Neural cell (in vitro differentiated cells): ENCODE results near the gene CPB2. TPM values are rescaled to one million over a fixed set of nuclear protein-coding genes. Genes with fewer than 3 reads are reported as not detected.

Experiments
- H2AFZ ChIP-seq: fragments of 200-600, 300-800 bp; sonication (generic), shearing (Covaris generic); 2 replicates; pipeline ENCODE4 v1.6.0; 2014; ENCODE audit warnings: low read depth, mild to moderate bottlenecking, antibody characterized with exemption, low read length, moderate library complexity
- H3F3A ChIP-seq: fragments of 200-600 bp; shearing (Covaris generic); 2 replicates; pipeline ENCODE4 v1.6.1; 2016; ENCODE audit warnings: mild to moderate bottlenecking, moderate library complexity, mixed read lengths, antibody characterized with exemption, low read length; ENCODE audit not compliant: insufficient read depth, poor library complexity, severe bottlenecking
- H3K27ac ChIP-seq: fragments of 200-600, 300-800 bp; sonication (generic), shearing (Covaris generic); 2 replicates; pipeline ENCODE4 v1.5.1; 2014; ENCODE audit warnings: mild to moderate bottlenecking, low read length, moderate library complexity
- H3K27me3 ChIP-seq: fragments of 300-800, 200-600 bp; sonication (generic), shearing (Covaris generic); 2 replicates; pipeline ENCODE4 v1.6.0; 2014; ENCODE audit warnings: mild to moderate bottlenecking, low read depth, low read length, moderate library complexity; ENCODE audit not compliant: insufficient read depth
- H3K36me3 ChIP-seq: fragments of 300-800, 200-600 bp; sonication (generic), shearing (Covaris generic); 2 replicates; pipeline ENCODE4 v1.5.1; 2014; ENCODE audit warnings: mild to moderate bottlenecking, antibody characterized with exemption, low read length, moderate library complexity; ENCODE audit not compliant: insufficient read depth
- H3K4me2 ChIP-seq: fragments of 300-800, 200-600 bp; sonication (generic), shearing (Covaris generic); 2 replicates; pipeline ENCODE4 v1.6.0; 2014; ENCODE audit warnings: mild to moderate bottlenecking, low read length
- H3K4me3 ChIP-seq: fragments of 300-800, 200-600 bp; sonication (generic), shearing (Covaris generic); 2 replicates; pipeline ENCODE4 v1.5.1; 2014; ENCODE audit warnings: mild to moderate bottlenecking, low read length, moderate library complexity
- H3K79me2 ChIP-seq: fragments of 200-600 bp; shearing (Covaris generic); replicated peaks from 2 replicates; pipeline ENCODE4 v1.6.0; 2014; ENCODE audit warnings: mild to moderate bottlenecking, low read length, moderate library complexity; ENCODE audit not compliant: insufficient read depth
- H3K9ac ChIP-seq: fragments of 300-800, 200-600 bp; sonication (generic), shearing (Covaris generic); 2 replicates; pipeline ENCODE4 v1.6.1; 2016; ENCODE audit warnings: mild to moderate bottlenecking, low read length, mixed read lengths
- H3K9me2 ChIP-seq: fragments of 200-600 bp; shearing (Covaris generic); 2 replicates; pipeline ENCODE4 v1.6.1; 2016; ENCODE audit warnings: mild to moderate bottlenecking, low read length, mixed read lengths; ENCODE audit not compliant: insufficient read depth
- H3K9me3 ChIP-seq: fragments of 200-600, 300-800 bp; sonication (generic), shearing (Covaris generic); 2 replicates; pipeline ENCODE4 v1.6.1; 2016; ENCODE audit warnings: mild to moderate bottlenecking, mixed run types, low read length, moderate library complexity, mixed read lengths
- H4K20me1 ChIP-seq: fragments of 200-600 bp; shearing (Covaris generic); 2 replicates; pipeline ENCODE4 v1.6.1; 2016; ENCODE audit warnings: mild to moderate bottlenecking, mixed run types; ENCODE audit not compliant: insufficient read depth
- EP300 ChIP-seq: fragments of 450-650 bp; conservative IDR thresholded peaks from 2 replicates; pipeline ENCODE4 v1.6.1; 2014; ENCODE audit warnings: antibody characterized with exemption, mild to moderate bottlenecking, moderate library complexity; ENCODE audit not compliant: poor library complexity, severe bottlenecking
- EZH2 ChIP-seq: fragments of 200-600, 300-800 bp; shearing (Covaris generic), sonication (generic); IDR thresholded peaks from 2 replicates; pipeline ENCODE4 v1.6.1; 2014; ENCODE audit warnings: antibody characterized with exemption, low read length, borderline replicate concordance, mild to moderate bottlenecking; ENCODE audit not compliant: insufficient read depth, poor library complexity, severe bottlenecking
- MXI1 ChIP-seq: fragments of 450-650 bp; conservative IDR thresholded peaks from 2 replicates; pipeline ENCODE4 v1.6.1; 2014; ENCODE audit warnings: antibody characterized with exemption, mild to moderate bottlenecking; ENCODE audit not compliant: poor library complexity, severe bottlenecking
- POLR2AphosphoS5 ChIP-seq: IDR thresholded peaks from 2 replicates; pipeline ENCODE4 v1.6.1; 2012
- RAD21 ChIP-seq: fragments of 450-650 bp; conservative IDR thresholded peaks from 2 replicates; pipeline ENCODE4 v1.6.1; 2014; ENCODE audit warnings: antibody characterized with exemption, mild to moderate bottlenecking, moderate library complexity
- REST ChIP-seq: IDR thresholded peaks from 2 replicates; pipeline ENCODE4 v1.6.1; 2012; ENCODE audit warnings: borderline replicate concordance
- SMC3 ChIP-seq: fragments of 450-650 bp; conservative IDR thresholded peaks from 2 replicates; pipeline ENCODE4 v1.6.1; 2014; ENCODE audit warnings: antibody characterized with exemption, mild to moderate bottlenecking, moderate library complexity; ENCODE audit not compliant: poor library complexity
- TAF1 ChIP-seq: IDR thresholded peaks from 2 replicates; pipeline ENCODE4 v1.6.1; 2012; ENCODE audit warnings: low read depth
- polyA plus RNA-seq: library from polyadenylated mRNA; depleted of rRNA; stranded (reverse); fragments of >200 nt; gene quantifications from 2 replicates; pipeline ENCODE4 v1.2.3, GENCODE V29; 2014
- TF ChIP-seq, protein P1 (sequence below): fragments of 450-650 bp; IDR thresholded peaks from 2 replicates; pipeline ENCODE4 v1.5.1; 2014; ENCODE audit warnings: antibody characterized with exemption, mild to moderate bottlenecking, moderate library complexity; ENCODE audit not compliant: poor library complexity, severe bottlenecking

Gene CPB2
- polyA plus RNA-seq, 1 donor from 2014 or later, result not detected

DNA sequence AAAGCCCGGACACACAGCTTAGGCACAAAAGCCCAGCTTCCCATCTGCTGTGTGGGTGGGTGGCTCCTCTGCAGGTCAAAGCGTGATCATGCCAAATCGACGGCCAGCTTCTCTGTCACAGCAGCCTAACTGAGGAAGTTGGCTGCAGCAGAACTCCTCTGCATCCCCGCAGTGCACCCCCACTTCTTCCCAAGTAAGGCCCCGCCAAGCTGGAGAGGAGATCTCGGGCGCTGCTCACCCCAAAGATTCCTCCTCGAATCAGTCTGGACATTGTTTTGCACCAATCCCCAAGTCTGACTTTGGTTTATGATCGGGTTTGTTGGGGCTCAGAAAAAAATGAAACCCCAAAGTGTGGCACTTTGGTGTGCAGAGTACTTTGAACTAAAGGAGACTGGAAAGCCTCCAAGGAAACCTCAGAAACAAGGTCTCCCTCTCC is 19.7 kb upstream of the CPB2 start (continued):
- TF ChIP-seq RAD21, result no peak

- H3K9me2 ChIP-seq, result no peaks in the 10 kb centered on the region
- no peaks in the 10 kb centered on the region for H3K9me3 ChIP-seq
- H2AFZ ChIP-seq, result no peak overlapping the region
- no peaks in the 10 kb centered on the region for H3K27me3 ChIP-seq
- no peak overlapping the region for H3K9ac ChIP-seq
- no peaks in the 10 kb centered on the region for H3K79me2 ChIP-seq
- H3K36me3 ChIP-seq, result no peaks in the 10 kb centered on the region
- no peaks in the 10 kb centered on the region for H3F3A ChIP-seq
- no peak overlapping the region for H3K4me3 ChIP-seq
- no peak overlapping the region for H3K27ac ChIP-seq
- no peak for TF ChIP-seq RAD21
- TF ChIP-seq, protein P1, sequence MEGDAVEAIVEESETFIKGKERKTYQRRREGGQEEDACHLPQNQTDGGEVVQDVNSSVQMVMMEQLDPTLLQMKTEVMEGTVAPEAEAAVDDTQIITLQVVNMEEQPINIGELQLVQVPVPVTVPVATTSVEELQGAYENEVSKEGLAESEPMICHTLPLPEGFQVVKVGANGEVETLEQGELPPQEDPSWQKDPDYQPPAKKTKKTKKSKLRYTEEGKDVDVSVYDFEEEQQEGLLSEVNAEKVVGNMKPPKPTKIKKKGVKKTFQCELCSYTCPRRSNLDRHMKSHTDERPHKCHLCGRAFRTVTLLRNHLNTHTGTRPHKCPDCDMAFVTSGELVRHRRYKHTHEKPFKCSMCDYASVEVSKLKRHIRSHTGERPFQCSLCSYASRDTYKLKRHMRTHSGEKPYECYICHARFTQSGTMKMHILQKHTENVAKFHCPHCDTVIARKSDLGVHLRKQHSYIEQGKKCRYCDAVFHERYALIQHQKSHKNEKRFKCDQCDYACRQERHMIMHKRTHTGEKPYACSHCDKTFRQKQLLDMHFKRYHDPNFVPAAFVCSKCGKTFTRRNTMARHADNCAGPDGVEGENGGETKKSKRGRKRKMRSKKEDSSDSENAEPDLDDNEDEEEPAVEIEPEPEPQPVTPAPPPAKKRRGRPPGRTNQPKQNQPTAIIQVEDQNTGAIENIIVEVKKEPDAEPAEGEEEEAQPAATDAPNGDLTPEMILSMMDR, result no peak
- TF ChIP-seq TAF1, result no peak
- no peak for TF ChIP-seq MXI1
- no peak for TF ChIP-seq SMC3
- TF ChIP-seq EP300, result no peak
- no peak for TF ChIP-seq REST
- TF ChIP-seq EZH2, result no peak
- TF ChIP-seq POLR2AphosphoS5, result no peak
- H4K20me1 ChIP-seq, result no peaks in the 10 kb centered on the region
- no peak overlapping the region for H3K4me2 ChIP-seq
Measured at GRCh38 chr13:46122304-46122703, 17.5 kb upstream of the CPB2 start.

DNA sequence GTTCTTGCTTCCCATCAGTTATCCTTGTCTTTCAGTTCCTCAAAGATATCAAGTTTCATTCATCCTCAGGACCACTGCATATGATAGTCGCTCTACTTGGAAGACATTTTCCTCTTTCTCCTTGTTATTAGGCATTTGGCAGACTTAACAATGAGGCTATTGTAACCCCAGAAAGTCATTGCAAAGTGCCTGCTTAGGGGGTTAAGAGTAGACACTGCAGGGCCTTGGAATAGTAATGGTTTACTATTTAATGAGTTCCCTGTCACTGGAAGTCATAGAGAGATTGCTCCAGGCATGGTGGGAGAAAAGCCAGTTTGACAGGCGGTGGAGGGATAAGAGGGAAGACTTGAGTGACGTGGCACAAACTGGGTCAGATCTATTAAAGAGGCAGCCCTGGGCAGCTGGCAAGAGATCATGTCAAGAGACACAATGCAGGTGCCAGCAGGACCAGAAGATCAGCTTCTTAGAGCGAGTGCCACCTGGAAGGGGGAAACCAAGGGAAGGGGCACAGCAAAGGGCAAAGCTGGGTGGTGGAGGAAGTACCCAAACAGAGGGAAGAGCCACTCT is 16.8 kb upstream of the CPB2 start:
- no peaks in the 10 kb centered on the region for H3K79me2 ChIP-seq
- H3K9ac ChIP-seq, result no peak overlapping the region
- no peaks in the 10 kb centered on the region for H3K27me3 ChIP-seq
- no peak overlapping the region for H2AFZ ChIP-seq
- no peaks in the 10 kb centered on the region for H4K20me1 ChIP-seq
- no peaks in the 10 kb centered on the region for H3K36me3 ChIP-seq
- H3K27ac ChIP-seq, result no peak overlapping the region
- H3K9me2 ChIP-seq, result no peaks in the 10 kb centered on the region
- no peaks in the 10 kb centered on the region for H3K9me3 ChIP-seq
- TF ChIP-seq, protein P1, result no peak
- TF ChIP-seq EZH2, result no peak
- no peak for TF ChIP-seq RAD21
- no peak for TF ChIP-seq EP300
- no peak for TF ChIP-seq TAF1
- no peak for TF ChIP-seq MXI1
- no peak for TF ChIP-seq POLR2AphosphoS5
- no peak for TF ChIP-seq REST
- TF ChIP-seq SMC3, result no peak
- H3F3A ChIP-seq, result no peaks in the 10 kb centered on the region
- H3K4me3 ChIP-seq, result no peak overlapping the region
- H3K4me2 ChIP-seq, result no peak overlapping the region
